K562 (cell line): ENCODE data around the gene HNRNPU. TPM values are rescaled to one million over a fixed set of nuclear protein-coding genes. Genes with fewer than 3 reads are reported as not detected.

ENCODE experiments used
- ATAC-seq: fragments of 200-7000 bp; cut with Tn5 transposase; 3 replicates; pipeline ENCODE4 v1.9.1; 2020; ENCODE audit warnings: moderate library complexity
- BruUV-seq: library from RNA; stranded (reverse); fragments of 400-500 nt; replicated peaks from 2 replicates; lab custom pipeline; 2021; lab: Mats Ljungman, UMichigan
- CTCF ChIA-PET: fragments of 300-600 bp; formaldehyde crosslinking; extraction: SDS; loops from one replicate; lab custom pipeline; 2021; ENCODE audit warnings: low intra/inter-chr PET ratio; lab: Yijun Ruan, JAX
- POLR2A ChIA-PET: fragments of 300-600, 350-650 bp; sonication (Branson Sonifier 250); formaldehyde crosslinking; extraction: SDS; loops from one replicate; lab custom pipeline; 2021; ENCODE audit warnings: antibody characterized with exemption, inconsistent platforms; lab: Yijun Ruan, JAX
- DNase-seq, 4 experiments: peaks; one replicate each; pipeline versions ENCODE4 v3.0.0 to v3.0.0-alpha.2; 2011 to 2018; ENCODE audit warnings: low spot score in 3 of 4, mixed read lengths in 3 of 4; ENCODE audit errors: extremely low read depth in 1 of 4
- FAIRE-seq: peaks from 2 replicates; lab custom pipeline; 2011; peaks lifted over from hg19 to GRCh38; lab: Jason Lieb, UNC
- H2AFZ ChIP-seq: 2 replicates; pipeline ENCODE4 v1.6.0; 2011; ENCODE audit warnings: low read depth, low read length, control low read depth, inconsistent platforms
- H3K27ac ChIP-seq: fragments of 200-600 bp; 3 replicates; pipeline ENCODE4 v1.8.0; 2011; ENCODE audit warnings: low read depth, mild to moderate bottlenecking, control low read depth, inconsistent platforms, low read length, moderate library complexity, mixed read lengths; ENCODE audit errors: extremely low read depth
- H3K27me3 ChIP-seq, 2 experiments: fragments of 300-600 bp in 1 of 2; 2 replicates in 1 of 2; 3 replicates in 1 of 2; pipeline versions ENCODE4 v1.6.0 to v1.8.0; 2011; ENCODE audit warnings: inconsistent platforms in 2 of 2, low read length in 2 of 2, mild to moderate bottlenecking in 1 of 2, mixed read lengths in 1 of 2, moderate library complexity in 1 of 2; ENCODE audit not compliant: control insufficient read depth in 2 of 2, insufficient read depth in 2 of 2
- H3K36me3 ChIP-seq: fragments of 300-600 bp; 3 replicates; pipeline ENCODE4 v1.8.0; 2011; ENCODE audit warnings: mild to moderate bottlenecking, low read length, inconsistent platforms; ENCODE audit not compliant: control insufficient read depth, insufficient read depth
- H3K4me1 ChIP-seq, 2 experiments: fragments of 200-600 bp in 1 of 2; replicated peaks in 1 of 2; 2 replicates in 1 of 2; 3 replicates in 1 of 2; pipeline versions ENCODE4 v1.5.1 to v1.8.0; 2011; ENCODE audit warnings: inconsistent platforms in 2 of 2, low read length in 2 of 2, mild to moderate bottlenecking in 1 of 2, mixed read lengths in 1 of 2, moderate library complexity in 1 of 2; ENCODE audit not compliant: control insufficient read depth in 2 of 2, insufficient read depth in 2 of 2
- H3K4me2 ChIP-seq: 2 replicates; pipeline ENCODE4 v1.6.1; 2011; ENCODE audit warnings: low read length, control low read depth, inconsistent platforms, mixed read lengths; ENCODE audit not compliant: insufficient read depth
- H3K4me3 ChIP-seq: fragments of 200-600 bp; sonication (generic), shearing (Covaris generic); 2 replicates; pipeline ENCODE4 v1.5.1; 2016; ENCODE audit warnings: control low read depth, inconsistent platforms
- H3K79me2 ChIP-seq: fragments of 200-600 bp; 3 replicates; pipeline ENCODE4 v1.8.0; 2011; ENCODE audit warnings: low read length, inconsistent platforms; ENCODE audit not compliant: control insufficient read depth, insufficient read depth
- H3K9ac ChIP-seq, 2 experiments: 2 replicates each; pipeline versions ENCODE4 v1.6.0 to v1.6.1; 2011; ENCODE audit warnings: low read depth in 2 of 2, low read length in 2 of 2, control low read depth in 1 of 2, inconsistent platforms in 1 of 2, mild to moderate bottlenecking in 1 of 2, mixed read lengths in 1 of 2; ENCODE audit not compliant: insufficient read depth in 1 of 2
- H3K9me1 ChIP-seq: one replicate; pipeline ENCODE4 v1.6.0; 2011; ENCODE audit warnings: inconsistent platforms, mild to moderate bottlenecking, low read length, moderate library complexity; ENCODE audit not compliant: control insufficient read depth, insufficient read depth
- H3K9me3 ChIP-seq: replicated peaks from 2 replicates; pipeline ENCODE4 v1.5.1; 2011; ENCODE audit warnings: low read depth, low read length, inconsistent platforms; ENCODE audit not compliant: control insufficient read depth, insufficient read depth
- H4K20me1 ChIP-seq: replicated peaks from 2 replicates; pipeline ENCODE4 v1.6.1; 2011; ENCODE audit warnings: low read length, inconsistent platforms, mixed read lengths; ENCODE audit not compliant: control insufficient read depth, insufficient read depth
- ADNP ChIP-seq: fragments of 200-800 bp; sonication (Bioruptor generic); IDR thresholded peaks from 2 replicates; pipeline ENCODE4 v1.6.1; 2016; ENCODE audit warnings: missing genetic modification characterization, missing compliant biosample characterization
- BRCA1 ChIP-seq, 2 experiments: fragments of 450-650 bp in 1 of 2; sonication (generic) in 1 of 2; formaldehyde crosslinking in 1 of 2; IDR thresholded peaks; 2 replicates each; pipeline versions ENCODE4 v1.5.0 to v1.6.1; 2017 to 2020; ENCODE audit warnings: mild to moderate bottlenecking in 1 of 2, missing genetic modification reagents in 1 of 2
- DPF2 ChIP-seq: fragments of 450-650 bp; IDR thresholded peaks from 2 replicates; pipeline ENCODE4 v1.6.1; 2016
- HDGF ChIP-seq: fragments of 450-650 bp; IDR thresholded peaks from 2 replicates; pipeline ENCODE4 v1.6.1; 2016
- POLR2A ChIP-seq: fragments of 450-650 bp; conservative IDR thresholded peaks from 2 replicates; pipeline ENCODE4 v1.6.1; 2016
- XRCC4 ChIP-seq: IDR thresholded peaks from one replicate; pipeline ENCODE4 v1.6.1; 2011; ENCODE audit not compliant: insufficient read depth, insufficient read length; ENCODE audit errors: extremely low read depth
- ZBTB33 ChIP-seq: sonication (generic); formaldehyde crosslinking; IDR thresholded peaks from 2 replicates; pipeline ENCODE4 v1.8.1; 2023; ENCODE audit warnings: mild to moderate bottlenecking, missing genetic modification reagents
- ZFP91 ChIP-seq: sonication (generic); formaldehyde crosslinking; IDR thresholded peaks from 2 replicates; pipeline ENCODE4 v1.8.0; 2022; ENCODE audit warnings: mild to moderate bottlenecking, missing genetic modification reagents
- ZNF253 ChIP-seq: fragments of 250-450 bp; sonication (Bioruptor Pico); conservative IDR thresholded peaks from 2 replicates; pipeline ENCODE4 v1.6.1; 2021; ENCODE audit warnings: mild to moderate bottlenecking
- ZNF318 ChIP-seq, 2 experiments: fragments of 450-650 bp; IDR thresholded peaks; 2 replicates each; pipeline ENCODE4 v1.6.1; 2016; ENCODE audit warnings: mild to moderate bottlenecking in 2 of 2, borderline replicate concordance in 1 of 2, low read depth in 1 of 2, moderate library complexity in 1 of 2
- WGBS: fragments of 100-300 bp; shearing (Covaris generic); methylation state at CpG from one replicate; pipeline ENCODE4 v1.1.6; 2016; ENCODE audit warnings: low coverage, mixed read lengths; ENCODE audit not compliant: insufficient coverage; ENCODE audit errors: missing lambda C conversion rate; 5-methylcytosine and 5-hydroxymethylcytosine counted together
- in situ Hi-C: fragments of 300-500 bp; cut with MboI; formaldehyde crosslinking; loops from 4 replicates; pipeline ENCODE4 v1.15.0; 2018; ENCODE audit warnings: inconsistent platforms, mixed read lengths
- intact Hi-C: fragments of 100-400 bp; cut with micrococcal nuclease; formaldehyde crosslinking; loops from 2 replicates; pipeline ENCODE4 v1.14.2; 2022
- polyA plus RNA-seq, 8 experiments: library from polyadenylated mRNA; depleted of rRNA in 4 of 8; stranded (reverse) in 5 of 8; unstranded in 3 of 8; fragments of >200 nt; fragmentation: Nextera tagmentation in 2 of 8; fragmentation: Illumina TruSeq in 1 of 8; extraction: Ambion mirVana in 2 of 8; extraction: Trizol in 1 of 8; gene quantifications; 2 replicates each; pipeline versions ENCODE4 v1.2.1 to v1.2.3, GENCODE V29; 2011 to 2014; ENCODE audit warnings: inconsistent platforms in 1 of 8, missing spikeins in 1 of 8
- total RNA-seq, 7 experiments: library from RNA; depleted of rRNA in 6 of 7; stranded (reverse); fragments of >200 nt in 6 of 7; fragmentation: Illumina TruSeq in 2 of 7; extraction: Trizol in 2 of 7; gene quantifications; 2 replicates each; pipeline versions ENCODE4 v1.2.1 to v1.2.3, GENCODE V29; 2011 to 2021; ENCODE audit warnings: low replicate concordance in 1 of 7

Gene HNRNPU
- total and polyA plus RNA-seq, 9 of the 15 experiments (the other 6 are each of a cell fraction or from before 2014, with no cell fraction given): 159 to 777 (median 577) TPM

- H2AFZ ChIP-seq: peak overlapping the region; percentile 27; the same call in 1 of the 2 replicates
- intact Hi-C loops: loop anchor here (10.0 kb wide), 1 partner anchor 209 kb away; no protein-coding TSS in a partner anchor
- DNase-seq: peak in 3 of 4 experiments; percentile 23 to 58 (median 55)
- peak; percentile 18 for ATAC-seq
- peak overlapping the region; percentile 98 for H3K4me2 ChIP-seq
- H3K27me3 ChIP-seq: no peaks in the 10 kb centered on the region
- peaks cover 44% of the 10 kb centered on the region for H3K36me3 ChIP-seq
- peaks cover 14 to 15% of the 10 kb centered on the region in 2 experiments; a peak in 4 of 5 replicates for H3K4me1 ChIP-seq
- peak overlapping the region; percentile 97 to 100 for H3K9ac ChIP-seq
- 2% methylated on average over 7 of the region's 7 CpGs for WGBS
- no peaks in the 10 kb centered on the region for H3K9me1 ChIP-seq
- peaks cover 17% of the 10 kb centered on the region for H4K20me1 ChIP-seq
- in situ Hi-C loops: no loop called here
- BruUV-seq: TSS peak; percentile 62
- peak overlapping the region; percentile 98 for H3K27ac ChIP-seq
- H3K9me3 ChIP-seq: no peaks in the 10 kb centered on the region
- CTCF ChIA-PET: interaction anchor here (0.9 kb wide), 1 partner anchor 30 kb away, joined by 4 read pairs; no protein-coding TSS in a partner anchor
- POLR2A ChIA-PET: interaction anchor here (0.6 to 22.4 kb wide), 10 partner anchors 10 to 953 kb away, joined by 3 to 485 read pairs (median 3); partner anchors contain the start of gene HNRNPU
- FAIRE-seq: peak; percentile 23
- peaks cover 57% of the 10 kb centered on the region for H3K79me2 ChIP-seq
- peak overlapping the region; percentile 74 for H3K4me3 ChIP-seq
- no peak for TF ChIP-seq HDGF
- no peak for TF ChIP-seq ZNF253 (CRISPR knock-in tag)
- TF ChIP-seq XRCC4: no peak
- 0 out of 2 replicates have a peak, but pooled peaks have one; percentile 10 for TF ChIP-seq DPF2
- peak; percentile 3; the same call in 1 of the 2 replicates for TF ChIP-seq POLR2A
- no peak for TF ChIP-seq ZBTB33
- TF ChIP-seq ADNP: no peak
- peak; percentile 62; the same call in 1 of the 2 replicates for TF ChIP-seq ZFP91 (CRISPR knock-in tag)
- TF ChIP-seq BRCA1 (IDR thresholded peaks at IDR 0.05): no peak
- TF ChIP-seq BRCA1 (CRISPR knock-in tag; IDR thresholded peaks at IDR 0.05): no peak
- no peak for TF ChIP-seq ZNF318 (IDR thresholded peaks at IDR 0.05; ENCODE audit: borderline replicate concordance in 1 of 2, low read depth in 1 of 2)
Observed at GRCh38 chr1:244836135-244836521, 28.2 kb downstream of the HNRNPU start.
